ENCODE measurements around the gene NME5.
"Not testable (repeated sequence)": the region's sequence is repeated elsewhere in the genome, so short reads cannot be mapped to it uniquely, and the experiment has no call there.

The NME5 gene

GRCh38 chr5:138138949-138139780 is at the start of gene NME5:
Gene NME5 (minus strand): TSS chr5:138139428. CDS start chr5:138138780, 648 bp downstream.
- no peak for DNase-seq (ENCODE audit: low read depth in 1 of 2, low spot score in 1 of 2)

GRCh38 chr5:138188626-138189025 is 49.4 kb upstream of the NME5 start:
- DNase-seq (ENCODE audit: low read depth in 1 of 2, low spot score in 1 of 2): no peak

DNA sequence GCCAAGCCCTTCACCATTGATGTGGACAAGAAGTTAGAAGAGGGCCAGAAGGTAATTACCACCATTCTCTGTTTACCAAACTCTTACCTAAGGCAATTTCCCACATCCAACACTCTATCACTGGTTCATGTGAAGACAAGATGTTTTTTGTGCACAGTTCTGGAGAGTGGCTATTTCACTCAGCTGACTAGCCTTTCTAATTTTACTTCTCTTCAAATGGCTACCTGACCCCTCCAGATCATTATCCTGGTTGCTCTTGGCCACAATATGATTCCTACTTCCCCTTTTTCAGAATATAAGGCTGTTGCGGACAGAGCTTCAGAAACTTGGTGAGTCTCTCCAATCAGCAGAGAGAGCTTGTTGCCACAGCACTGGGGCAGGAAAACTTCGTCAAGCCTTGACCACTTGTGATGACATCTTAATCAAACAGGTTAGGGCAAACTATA is 46.8 kb upstream of the NME5 start:
- no peak for DNase-seq (ENCODE audit: low read depth in 1 of 2, low spot score in 1 of 2)

DNA sequence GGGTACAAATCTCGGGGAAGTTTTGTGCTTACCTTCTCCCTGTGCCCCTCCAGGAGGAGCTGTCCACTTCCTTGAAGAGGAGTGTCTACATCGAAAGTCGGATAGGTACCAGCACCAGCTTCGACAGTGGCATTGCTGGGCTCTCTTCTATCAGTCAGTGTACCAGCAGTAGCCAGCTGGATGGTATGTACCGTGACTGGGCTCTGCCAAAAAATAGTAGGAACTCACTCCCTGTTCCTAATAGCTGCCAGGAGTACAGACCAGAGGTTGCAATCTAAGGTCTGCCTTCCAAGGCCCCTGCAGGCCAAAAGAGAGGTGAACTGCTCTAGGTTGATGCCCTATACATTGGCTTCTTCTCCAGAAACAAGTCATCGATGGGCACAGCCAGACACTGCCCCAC is 43.6 kb upstream of the NME5 start:
- no peak for DNase-seq (ENCODE audit: low read depth in 1 of 2, low spot score in 1 of 2)

DNA sequence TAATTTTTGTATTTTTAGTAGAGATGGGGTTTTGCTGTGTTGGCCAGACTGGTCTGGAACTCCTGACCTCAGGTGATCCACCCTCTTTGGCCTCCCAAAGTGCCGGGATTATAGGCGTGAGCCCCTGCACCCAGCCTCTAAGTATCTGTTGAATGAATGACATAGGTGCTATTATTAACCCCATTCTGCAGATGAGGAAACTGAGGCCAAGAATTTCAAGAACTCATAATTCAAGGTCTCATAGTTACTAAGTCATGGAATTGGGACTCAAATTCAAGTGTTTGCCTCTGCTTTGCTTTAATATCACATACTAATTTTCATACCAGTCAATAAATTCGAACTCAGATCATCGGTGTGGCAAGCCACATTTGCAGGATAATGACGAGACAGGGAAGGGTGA is 41.6 kb upstream of the NME5 start:
- DNase-seq (ENCODE audit: low read depth in 1 of 2, low spot score in 1 of 2): no peak

GRCh38 chr5:138180183-138180782 is 41.1 kb upstream of the NME5 start:
- DNase-seq (ENCODE audit: low read depth in 1 of 2, low spot score in 1 of 2): no peak

GRCh38 chr5:138179277-138179857 is 40.1 kb upstream of the NME5 start:
- no peak for DNase-seq (ENCODE audit: low read depth in 1 of 2, low spot score in 1 of 2)

DNA sequence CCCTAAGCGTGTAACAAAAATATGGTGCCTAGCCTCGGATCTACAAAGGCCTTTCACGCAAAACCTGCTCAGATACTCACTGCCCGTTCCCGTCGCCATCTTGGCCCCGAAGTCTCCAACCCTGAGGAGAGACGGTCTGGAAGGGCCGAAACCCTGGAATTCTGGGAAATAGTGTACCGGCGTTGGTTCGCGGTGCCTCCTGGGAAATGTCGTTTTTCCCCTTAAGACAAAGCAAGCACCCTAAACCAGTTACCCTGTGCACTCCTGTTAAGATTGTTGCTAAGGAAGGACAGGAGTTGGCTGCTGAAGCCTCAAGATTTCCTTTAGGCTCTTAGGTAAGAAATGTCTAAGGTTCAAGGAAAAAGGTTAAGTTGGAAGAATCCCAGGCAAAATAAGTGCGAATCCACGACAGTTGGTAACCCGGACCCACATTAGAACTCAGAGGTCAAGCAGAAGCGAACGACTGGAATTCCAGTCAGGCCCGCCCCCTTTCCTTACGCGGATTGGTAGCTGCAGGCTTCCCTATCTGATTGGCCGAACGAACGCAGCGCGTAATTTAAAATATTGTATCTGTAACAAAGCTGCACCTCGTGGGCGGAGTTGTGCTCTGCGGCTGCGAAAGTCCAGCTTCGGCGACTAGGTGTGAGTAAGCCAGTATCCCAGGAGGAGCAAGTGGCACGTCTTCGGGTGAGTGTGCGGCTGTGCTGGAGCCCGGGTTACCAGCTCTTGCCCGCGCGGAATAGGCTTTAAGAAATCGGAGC is 39.5 kb upstream of the NME5 start, which contains the start of the genes BRD8 and KIF20A:
BRD8 (minus strand) TSS at position 115 of the 761 bp plus-strand sequence; CDS start at position 99, 16 bp downstream.
KIF20A (plus strand) TSS at position 597 of the 761 bp plus-strand sequence. CDS start 569 bp downstream, outside the sequence.
- peak; percentile 74 to 77 for DNase-seq (ENCODE audit: low read depth in 1 of 2, low spot score in 1 of 2)

- DNase-seq (ENCODE audit: low read depth in 1 of 2, low spot score in 1 of 2): no peak
Observed at GRCh38 chr5:138177941-138178515, 38.8 kb upstream of the NME5 start.

DNA sequence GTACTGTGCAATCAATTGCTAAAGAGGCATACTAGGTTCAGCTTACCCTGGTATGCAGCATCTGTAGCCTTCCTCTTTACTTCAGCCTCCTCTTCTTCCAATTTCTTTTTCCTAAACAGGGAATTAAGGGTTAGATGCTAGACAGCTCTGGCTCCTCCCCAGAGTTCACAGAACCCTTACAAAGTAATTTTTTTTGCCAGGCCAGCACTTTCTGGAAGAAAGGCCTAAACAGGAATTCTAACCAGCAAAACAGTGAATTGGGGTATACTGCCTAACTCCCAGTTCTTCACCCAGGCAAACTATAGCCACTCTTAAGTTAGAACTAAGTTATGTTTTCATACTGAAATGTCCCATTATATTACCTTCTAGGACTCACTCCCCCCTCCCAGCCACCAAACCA is 31.1 kb upstream of the NME5 start:
- DNase-seq (ENCODE audit: low read depth in 1 of 2, low spot score in 1 of 2): no peak

- DNase-seq (ENCODE audit: low read depth in 1 of 2, low spot score in 1 of 2): no peak
Observed at GRCh38 chr5:138169124-138169523, 29.9 kb upstream of the NME5 start.

DNA sequence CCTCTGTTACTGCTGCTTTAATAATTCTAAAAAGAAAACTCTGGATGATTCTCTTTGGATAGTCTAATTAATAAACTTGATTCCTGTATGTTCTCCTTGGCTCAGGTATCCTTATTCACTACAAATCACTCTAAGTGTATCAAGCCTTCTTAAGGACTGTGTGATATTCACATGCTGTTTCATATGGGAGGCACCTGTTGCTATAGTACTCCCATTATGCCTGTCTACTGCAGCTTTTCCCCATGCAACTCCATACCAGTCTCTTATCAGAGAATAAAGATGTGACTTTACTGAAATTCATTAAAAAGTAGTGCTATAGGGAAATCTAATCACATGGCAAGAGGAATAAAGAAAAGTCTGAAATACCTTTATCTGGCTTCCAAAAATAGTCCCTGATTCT is 24.5 kb upstream of the NME5 start:
- DNase-seq (ENCODE audit: low read depth in 1 of 2, low spot score in 1 of 2): no peak

DNA sequence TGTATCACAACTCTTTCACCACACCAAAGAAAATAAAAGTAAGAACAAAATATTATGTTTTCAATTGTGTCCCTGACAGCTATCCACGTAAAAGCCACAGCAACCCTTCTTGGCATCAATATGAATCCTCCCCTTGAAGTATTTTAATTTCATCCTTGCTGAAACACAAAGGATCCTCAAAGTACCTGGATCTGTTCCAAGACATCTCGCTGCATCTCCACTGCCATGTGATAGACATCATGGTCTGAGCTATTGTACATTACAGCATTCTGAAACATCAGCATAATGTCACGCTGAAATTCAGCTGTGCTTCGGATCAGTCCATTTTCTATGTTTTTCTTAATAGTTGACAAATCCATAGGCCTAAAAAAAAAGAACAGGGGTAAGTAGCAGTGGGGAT is 21.5 kb upstream of the NME5 start:
- no peak for DNase-seq (ENCODE audit: low read depth in 1 of 2, low spot score in 1 of 2)

GRCh38 chr5:138159666-138160065 is 20.4 kb upstream of the NME5 start:
- DNase-seq (ENCODE audit: low read depth in 1 of 2, low spot score in 1 of 2): no peak

GRCh38 chr5:138157626-138158025 is 18.4 kb upstream of the NME5 start:
- no peak for DNase-seq (ENCODE audit: low read depth in 1 of 2, low spot score in 1 of 2)

DNA sequence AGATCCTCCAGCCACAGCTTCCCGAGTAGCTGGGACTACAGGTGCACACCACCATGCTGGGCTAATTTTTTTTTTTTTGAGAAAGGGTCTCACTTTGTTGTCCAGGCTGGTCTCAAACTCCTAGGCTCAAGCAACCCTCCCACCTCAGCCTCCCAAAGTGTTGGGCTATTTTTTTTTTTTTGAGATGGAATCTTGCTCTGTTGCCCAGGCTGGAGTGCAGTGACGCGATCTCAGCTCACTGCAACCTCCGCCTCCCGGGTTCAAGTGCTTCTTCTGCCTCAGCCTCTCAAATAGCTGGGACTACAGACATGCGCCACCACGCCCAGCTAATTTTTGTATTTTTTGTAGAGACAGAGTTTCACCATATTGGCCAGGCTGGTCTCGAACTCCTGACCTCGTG is 16.7 kb upstream of the NME5 start:
- DNase-seq (ENCODE audit: low read depth in 1 of 2, low spot score in 1 of 2): not testable (repeated sequence)

DNA sequence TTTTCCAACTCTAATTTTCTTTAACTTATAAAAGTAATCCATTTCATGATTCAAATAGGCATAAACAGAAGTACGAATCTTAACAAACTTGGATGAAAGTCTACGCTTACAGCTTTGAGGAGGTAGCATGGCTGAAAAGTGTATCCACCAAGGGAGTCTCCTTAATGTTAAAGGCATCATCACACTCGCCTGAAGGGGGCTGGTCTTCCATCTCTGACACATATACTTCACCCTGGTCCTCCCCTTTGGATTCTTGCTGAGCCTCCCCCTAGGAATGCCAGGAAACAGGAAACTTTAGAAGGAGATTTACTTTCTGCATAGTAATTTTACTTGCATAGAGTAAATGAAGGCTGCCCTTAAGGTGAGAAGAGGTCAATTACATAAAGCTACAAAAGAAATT is 10.3 kb upstream of the NME5 start:
- no peak for DNase-seq (ENCODE audit: low read depth in 1 of 2, low spot score in 1 of 2)

GRCh38 chr5:138148811-138149210 is 9.6 kb upstream of the NME5 start:
- DNase-seq (ENCODE audit: low read depth in 1 of 2, low spot score in 1 of 2): no peak

- not testable (repeated sequence) for DNase-seq (ENCODE audit: low read depth in 1 of 2, low spot score in 1 of 2)
Observed at GRCh38 chr5:138143578-138143977, 4.3 kb upstream of the NME5 start.

DNA sequence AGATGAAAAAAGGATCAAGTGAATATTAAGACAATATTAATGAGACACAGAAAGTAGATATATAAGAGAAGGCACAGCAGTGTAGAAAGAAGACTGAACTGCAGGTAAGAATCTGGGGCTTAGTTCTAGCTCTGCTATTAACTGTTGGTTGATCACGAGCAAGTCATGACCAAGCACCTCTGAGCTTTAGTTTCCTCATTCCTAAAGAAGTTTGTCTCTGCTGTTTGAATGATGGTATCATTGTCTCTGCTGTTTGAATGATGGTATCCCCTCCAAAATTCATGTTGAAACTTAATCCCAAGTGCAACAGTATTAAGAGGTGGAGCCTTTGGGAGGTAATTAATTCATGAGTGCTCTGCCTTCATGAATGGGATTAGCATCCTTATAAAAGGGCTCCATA is 2.5 kb upstream of the NME5 start:
- no peak for DNase-seq (ENCODE audit: low read depth in 1 of 2, low spot score in 1 of 2)

GRCh38 chr5:138140268-138140667 is 1.0 kb upstream of the NME5 start:
- DNase-seq (ENCODE audit: low read depth in 1 of 2, low spot score in 1 of 2): no peak
